ENCODE results near the gene CPM. TPM values are rescaled to one million over a fixed set of nuclear protein-coding genes. Genes with fewer than 3 reads are reported as not detected.

Gene CPM
- total and polyA plus RNA-seq, 10 of the 15 experiments (the other 5 are each of a cell fraction or from before 2014, with no cell fraction given), result 0.06 to 1.7 (median 0.41) TPM

DNA sequence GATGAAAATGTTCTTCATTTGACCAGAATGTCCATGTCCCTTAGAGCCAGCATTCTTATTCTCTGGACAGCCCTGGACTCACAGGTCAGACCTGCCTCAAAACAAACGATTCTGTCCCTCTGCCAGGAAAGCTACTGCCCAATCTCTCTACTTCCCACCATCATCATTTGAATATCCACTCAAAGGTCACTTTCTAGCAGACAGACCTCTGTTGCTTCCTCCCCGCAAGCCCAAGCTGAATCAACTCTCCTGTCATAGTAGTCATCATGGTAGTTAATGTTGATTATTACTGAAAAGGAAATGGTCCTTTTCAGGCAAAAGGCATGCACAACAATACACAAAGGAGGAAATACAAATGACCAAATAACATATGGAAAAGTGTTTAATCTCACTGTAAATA, 39.6 kb upstream of the CPM start:
- H3K36me3 ChIP-seq (ENCODE audit: control insufficient read depth in 2 of 2, insufficient read depth in 2 of 2, low read length in 1 of 2), result no peaks in the 10 kb centered on the region
- CTCF ChIA-PET, result interaction anchor here (0.6 kb wide), 1 partner anchor 99 kb away, joined by 4 read pairs; no protein-coding TSS in a partner anchor
- no TSS peak for BruUV-seq (replicated peaks)
- SMC1A ChIA-PET (ENCODE audit: uncharacterized antibody, unreplicated experiment), result no interaction called here
- no peak overlapping the region for H3K9ac ChIP-seq (ENCODE audit: control insufficient read depth, insufficient read depth, low read length)
- H2AFZ ChIP-seq (ENCODE audit: control insufficient read depth, low read depth, low read length), result no peak overlapping the region
- 0% methylated on average over 2 of the region's 2 CpGs for WGBS (ENCODE audit: insufficient coverage, insufficient replicate concordance, low lambda C conversion rate, missing lambda C conversion rate)
- FAIRE-seq (no peak), DNase-seq (ENCODE audit: low read depth, low spot score) (no peak), ATAC-seq (no peak)
- H3K4me2 ChIP-seq (ENCODE audit: control insufficient read depth, insufficient read depth), result no peak overlapping the region
- H3K4me1 ChIP-seq (ENCODE audit: control insufficient read depth, insufficient read depth, low read length), result no peaks in the 10 kb centered on the region
- intact Hi-C loops (cut with micrococcal nuclease; ENCODE audit: unreplicated experiment) (no loop called here), in situ Hi-C loops (cut with MboI) (no loop called here)
- no peak overlapping the region for H3K4me3 ChIP-seq
- no peaks in the 10 kb centered on the region for H3K9me3 ChIP-seq (replicated peaks; ENCODE audit: control insufficient read depth, insufficient read depth, low read length)
- no peaks in the 10 kb centered on the region for H3K79me2 ChIP-seq (ENCODE audit: control insufficient read depth, insufficient read depth, low read length)
- no peaks in the 10 kb centered on the region for H4K20me1 ChIP-seq (ENCODE audit: control insufficient read depth, insufficient read depth)
- RAD21 ChIA-PET (ENCODE audit: unreplicated experiment), result no interaction called here
- POLR2A ChIA-PET, result no interaction called here
- no peaks in the 10 kb centered on the region for H3K27me3 ChIP-seq (replicated peaks in 1 of 2; ENCODE audit: control insufficient read depth in 2 of 2, insufficient read depth in 2 of 2, low read length in 1 of 2)
- no peak overlapping the region for H3K27ac ChIP-seq (ENCODE audit: control insufficient read depth, insufficient read depth)
- TF ChIP-seq, protein P1, sequence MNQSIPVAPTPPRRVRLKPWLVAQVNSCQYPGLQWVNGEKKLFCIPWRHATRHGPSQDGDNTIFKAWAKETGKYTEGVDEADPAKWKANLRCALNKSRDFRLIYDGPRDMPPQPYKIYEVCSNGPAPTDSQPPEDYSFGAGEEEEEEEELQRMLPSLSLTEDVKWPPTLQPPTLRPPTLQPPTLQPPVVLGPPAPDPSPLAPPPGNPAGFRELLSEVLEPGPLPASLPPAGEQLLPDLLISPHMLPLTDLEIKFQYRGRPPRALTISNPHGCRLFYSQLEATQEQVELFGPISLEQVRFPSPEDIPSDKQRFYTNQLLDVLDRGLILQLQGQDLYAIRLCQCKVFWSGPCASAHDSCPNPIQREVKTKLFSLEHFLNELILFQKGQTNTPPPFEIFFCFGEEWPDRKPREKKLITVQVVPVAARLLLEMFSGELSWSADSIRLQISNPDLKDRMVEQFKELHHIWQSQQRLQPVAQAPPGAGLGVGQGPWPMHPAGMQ (IDR thresholded peaks at IDR 0.05; ENCODE audit: borderline replicate concordance), result no peak
- no peak for TF ChIP-seq SREBF1 (IDR thresholded peaks at IDR 0.05; ENCODE audit: low read length)
- no peak for TF ChIP-seq STAT1 (conservative IDR thresholded peaks at IDR 0.05)
- no peak for TF ChIP-seq STAT3 (IDR thresholded peaks at IDR 0.05; ENCODE audit: low read depth, low read length)
- TF ChIP-seq EGR1 (IDR thresholded peaks at IDR 0.05; ENCODE audit: borderline replicate concordance in 1 of 2, low read depth in 2 of 2, low read length in 2 of 2), result no peak
- TF ChIP-seq IKZF1 (conservative IDR thresholded peaks at IDR 0.05), result no peak
- TF ChIP-seq HCFC1 (IDR thresholded peaks at IDR 0.05; ENCODE audit: low read length), result no peak
- no peak for TF ChIP-seq JUND (IDR thresholded peaks at IDR 0.05; ENCODE audit: low read depth, low read length)
- TF ChIP-seq SUPT20H (IDR thresholded peaks at IDR 0.05; ENCODE audit: borderline replicate concordance, control insufficient read depth, low read depth, low read length), result no peak
- no peak for TF ChIP-seq ZNF687 (IDR thresholded peaks at IDR 0.05)
- TF ChIP-seq CBX3 (IDR thresholded peaks at IDR 0.05; ENCODE audit: borderline replicate concordance, low read depth), result no peak
- TF ChIP-seq, protein P2, sequence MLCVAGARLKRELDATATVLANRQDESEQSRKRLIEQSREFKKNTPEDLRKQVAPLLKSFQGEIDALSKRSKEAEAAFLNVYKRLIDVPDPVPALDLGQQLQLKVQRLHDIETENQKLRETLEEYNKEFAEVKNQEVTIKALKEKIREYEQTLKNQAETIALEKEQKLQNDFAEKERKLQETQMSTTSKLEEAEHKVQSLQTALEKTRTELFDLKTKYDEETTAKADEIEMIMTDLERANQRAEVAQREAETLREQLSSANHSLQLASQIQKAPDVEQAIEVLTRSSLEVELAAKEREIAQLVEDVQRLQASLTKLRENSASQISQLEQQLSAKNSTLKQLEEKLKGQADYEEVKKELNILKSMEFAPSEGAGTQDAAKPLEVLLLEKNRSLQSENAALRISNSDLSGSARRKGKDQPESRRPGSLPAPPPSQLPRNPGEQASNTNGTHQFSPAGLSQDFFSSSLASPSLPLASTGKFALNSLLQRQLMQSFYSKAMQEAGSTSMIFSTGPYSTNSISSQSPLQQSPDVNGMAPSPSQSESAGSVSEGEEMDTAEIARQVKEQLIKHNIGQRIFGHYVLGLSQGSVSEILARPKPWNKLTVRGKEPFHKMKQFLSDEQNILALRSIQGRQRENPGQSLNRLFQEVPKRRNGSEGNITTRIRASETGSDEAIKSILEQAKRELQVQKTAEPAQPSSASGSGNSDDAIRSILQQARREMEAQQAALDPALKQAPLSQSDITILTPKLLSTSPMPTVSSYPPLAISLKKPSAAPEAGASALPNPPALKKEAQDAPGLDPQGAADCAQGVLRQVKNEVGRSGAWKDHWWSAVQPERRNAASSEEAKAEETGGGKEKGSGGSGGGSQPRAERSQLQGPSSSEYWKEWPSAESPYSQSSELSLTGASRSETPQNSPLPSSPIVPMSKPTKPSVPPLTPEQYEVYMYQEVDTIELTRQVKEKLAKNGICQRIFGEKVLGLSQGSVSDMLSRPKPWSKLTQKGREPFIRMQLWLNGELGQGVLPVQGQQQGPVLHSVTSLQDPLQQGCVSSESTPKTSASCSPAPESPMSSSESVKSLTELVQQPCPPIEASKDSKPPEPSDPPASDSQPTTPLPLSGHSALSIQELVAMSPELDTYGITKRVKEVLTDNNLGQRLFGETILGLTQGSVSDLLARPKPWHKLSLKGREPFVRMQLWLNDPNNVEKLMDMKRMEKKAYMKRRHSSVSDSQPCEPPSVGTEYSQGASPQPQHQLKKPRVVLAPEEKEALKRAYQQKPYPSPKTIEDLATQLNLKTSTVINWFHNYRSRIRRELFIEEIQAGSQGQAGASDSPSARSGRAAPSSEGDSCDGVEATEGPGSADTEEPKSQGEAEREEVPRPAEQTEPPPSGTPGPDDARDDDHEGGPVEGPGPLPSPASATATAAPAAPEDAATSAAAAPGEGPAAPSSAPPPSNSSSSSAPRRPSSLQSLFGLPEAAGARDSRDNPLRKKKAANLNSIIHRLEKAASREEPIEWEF (IDR thresholded peaks at IDR 0.05; ENCODE audit: insufficient replicate concordance, low read depth, low read length), result no peak
- TF ChIP-seq JUNB (IDR thresholded peaks at IDR 0.05), result no peak
- no peak for TF ChIP-seq EED (IDR thresholded peaks at IDR 0.05; ENCODE audit: low read depth)
- no peak for TF ChIP-seq PAX8 (IDR thresholded peaks at IDR 0.05)

All from GM12878 (cell line).